A204.1 (cell line): ENCODE data around the gene RNASE4.

ENCODE experiments used
- FAIRE-seq: peaks from 2 replicates; lab custom pipeline; 2012; peaks lifted over from hg19 to GRCh38; lab: Jason Lieb, UNC

RNASE4 gene

DNA sequence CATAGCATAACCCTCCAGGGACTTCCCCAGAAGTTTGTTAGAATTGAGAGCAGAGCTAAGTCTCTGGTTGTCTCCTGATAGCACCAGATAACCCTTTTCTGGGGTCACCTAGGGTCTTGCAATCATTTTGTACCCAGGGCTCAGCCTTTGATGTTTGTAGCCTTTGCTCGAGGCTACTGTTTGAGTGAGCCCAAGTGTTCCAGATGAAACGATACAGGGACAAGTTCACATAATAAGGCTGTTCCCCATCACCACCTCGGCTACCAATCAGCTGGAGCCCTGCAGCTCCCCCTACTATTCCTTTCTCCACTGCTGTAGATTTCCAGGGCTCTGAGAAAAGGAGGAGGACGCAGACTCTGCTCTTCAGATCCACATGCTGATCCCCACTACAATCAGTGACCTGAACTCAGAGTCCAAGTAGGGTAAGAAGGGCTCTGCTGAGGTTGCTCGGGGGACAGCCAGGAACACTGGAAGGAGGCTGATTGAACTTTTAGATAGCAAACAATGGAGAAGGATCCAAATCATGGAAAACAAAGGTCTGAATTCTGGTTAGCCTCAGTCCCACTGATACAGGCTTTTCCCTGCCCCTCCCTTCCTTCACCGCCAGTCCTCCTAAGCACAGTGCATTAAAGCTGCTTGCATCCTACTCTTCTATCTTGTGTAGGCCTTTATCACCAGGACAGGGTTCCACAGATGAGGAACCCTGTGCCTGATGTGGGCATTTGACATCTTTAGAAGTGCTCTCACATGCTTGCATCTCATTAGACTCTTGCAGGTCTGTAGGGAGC, 61.4 kb downstream of the RNASE4 start, which contains the start of gene EDDM3A:
Gene EDDM3A (plus strand): TSS at position 317 of the 788 bp plus-strand sequence. CDS start 1,694 bp downstream, outside the sequence.
- no peak for FAIRE-seq

DNA sequence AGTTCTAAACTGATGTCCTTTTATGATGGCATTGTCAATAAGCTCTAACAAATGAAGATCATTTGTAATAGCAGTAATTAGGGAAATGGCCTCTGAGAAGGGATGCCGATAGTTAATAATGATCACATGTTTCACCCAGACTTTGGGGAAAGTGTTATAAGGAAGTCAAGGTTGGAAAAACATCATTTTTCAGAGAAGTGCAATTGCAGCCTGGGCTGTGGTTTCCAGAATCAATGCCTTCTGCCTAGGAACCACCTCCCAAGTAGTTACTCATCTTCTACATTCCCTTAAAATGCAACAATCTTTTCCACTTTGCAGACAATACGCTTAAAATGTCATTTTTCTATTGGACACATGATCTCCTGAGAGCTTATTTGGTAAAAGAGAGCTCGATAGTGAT, 62.2 kb downstream of the RNASE4 start:
- FAIRE-seq: no peak

DNA sequence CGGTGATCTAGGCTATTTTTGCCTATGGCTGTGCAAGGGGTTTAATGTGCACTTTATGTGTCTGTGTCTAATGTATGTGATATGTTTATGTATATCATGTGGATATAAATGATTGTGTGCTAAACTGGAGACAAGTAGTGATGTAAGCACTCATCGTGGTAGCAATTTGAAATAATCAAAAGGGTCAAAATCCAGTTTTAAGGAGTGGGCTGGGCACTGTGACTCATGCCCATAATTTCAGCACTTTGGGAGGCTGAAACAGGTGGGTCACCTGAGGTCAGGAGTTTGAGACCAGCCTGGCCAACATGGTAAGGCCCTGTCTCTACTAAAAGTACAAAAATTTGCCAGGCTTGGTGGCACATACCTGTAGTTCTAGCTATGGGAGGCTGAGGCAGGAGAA, 64.1 kb downstream of the RNASE4 start:
- no peak for FAIRE-seq

DNA sequence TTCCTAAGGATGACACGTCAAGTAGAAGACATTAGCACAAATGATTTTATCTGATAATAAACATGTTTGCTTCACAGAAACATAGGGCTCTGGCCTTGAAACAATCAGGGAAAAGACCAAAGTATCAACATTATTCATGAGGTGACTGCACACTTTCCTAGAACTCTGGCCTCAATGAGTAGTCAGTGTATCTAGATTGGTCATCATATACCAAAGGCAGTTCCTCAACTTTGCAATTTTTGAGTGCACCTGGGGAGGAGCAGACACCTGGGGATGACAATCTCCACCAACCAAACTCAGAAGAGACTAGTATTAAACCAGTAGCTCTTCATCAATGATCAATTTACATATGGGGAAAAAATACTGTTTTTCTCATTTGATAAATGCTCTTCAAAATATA, 65.8 kb downstream of the RNASE4 start:
- FAIRE-seq: no peak
